ENCODE results near the gene SLC40A1.

DNA sequence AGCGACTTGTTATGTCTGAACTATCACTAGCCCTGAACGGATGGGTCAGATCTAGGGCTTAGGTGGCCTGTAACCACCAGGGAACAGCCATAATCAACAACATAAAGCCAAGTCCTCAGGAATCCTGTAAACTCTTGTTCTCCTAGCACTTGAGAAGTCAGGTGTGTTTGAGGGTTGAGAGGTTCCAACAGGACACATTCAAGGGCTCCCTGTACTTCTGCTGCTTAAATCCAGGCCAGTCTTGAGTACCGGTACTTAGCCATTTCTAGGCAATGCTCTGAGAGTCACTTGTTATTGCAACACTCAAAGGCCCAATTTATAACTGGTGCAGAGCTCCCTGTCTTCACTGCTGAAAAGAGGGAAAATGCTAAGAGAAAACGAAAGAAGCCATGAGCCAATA lies 21.6 kb upstream of the SLC40A1 start:
- TF ChIP-seq, protein P1, sequence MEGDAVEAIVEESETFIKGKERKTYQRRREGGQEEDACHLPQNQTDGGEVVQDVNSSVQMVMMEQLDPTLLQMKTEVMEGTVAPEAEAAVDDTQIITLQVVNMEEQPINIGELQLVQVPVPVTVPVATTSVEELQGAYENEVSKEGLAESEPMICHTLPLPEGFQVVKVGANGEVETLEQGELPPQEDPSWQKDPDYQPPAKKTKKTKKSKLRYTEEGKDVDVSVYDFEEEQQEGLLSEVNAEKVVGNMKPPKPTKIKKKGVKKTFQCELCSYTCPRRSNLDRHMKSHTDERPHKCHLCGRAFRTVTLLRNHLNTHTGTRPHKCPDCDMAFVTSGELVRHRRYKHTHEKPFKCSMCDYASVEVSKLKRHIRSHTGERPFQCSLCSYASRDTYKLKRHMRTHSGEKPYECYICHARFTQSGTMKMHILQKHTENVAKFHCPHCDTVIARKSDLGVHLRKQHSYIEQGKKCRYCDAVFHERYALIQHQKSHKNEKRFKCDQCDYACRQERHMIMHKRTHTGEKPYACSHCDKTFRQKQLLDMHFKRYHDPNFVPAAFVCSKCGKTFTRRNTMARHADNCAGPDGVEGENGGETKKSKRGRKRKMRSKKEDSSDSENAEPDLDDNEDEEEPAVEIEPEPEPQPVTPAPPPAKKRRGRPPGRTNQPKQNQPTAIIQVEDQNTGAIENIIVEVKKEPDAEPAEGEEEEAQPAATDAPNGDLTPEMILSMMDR (IDR thresholded peaks at IDR 0.05; ENCODE audit: low read depth, low read length, poor library complexity, severe bottlenecking) = no peak
- no peak for TF ChIP-seq EZH2phosphoT487 (IDR thresholded peaks at IDR 0.05; ENCODE audit: borderline replicate concordance, low read length)

Data from DOHH2 (cell line).